Stimulated activated CD4-positive, alpha-beta T cell treated with anti-CD3 and anti-CD28 coated beads, TNF-alpha, amount 100 ng/mL, for 24 hours (primary cell): ENCODE data around the gene GSTM3.
"Not testable (repeated sequence)": the region's sequence is repeated elsewhere in the genome, so short reads cannot be mapped to it uniquely, and the experiment has no call there.

Experiments used
- DNase-seq, 3 experiments: peaks; one replicate each; pipeline ENCODE4 v3.0.0-alpha.2; 2020; ENCODE audit warnings: low read depth in 3 of 3

Gene GSTM3

GRCh38 chr1:109775398-109775797 lies 34.6 kb upstream of the GSTM3 start:
- DNase-seq, result no peak

- DNase-seq, result no peak
Measured at GRCh38 chr1:109773900-109774485, 33.2 kb upstream of the GSTM3 start.

GRCh38 chr1:109773203-109773899 lies 32.5 kb upstream of the GSTM3 start:
- DNase-seq, result peak; percentile 42 to 70 (median 47)

GRCh38 chr1:109772658-109773202 lies 31.9 kb upstream of the GSTM3 start:
- DNase-seq, result no peak

- DNase-seq, result no peak
Measured at GRCh38 chr1:109771712-109772657, 31.1 kb upstream of the GSTM3 start.

- DNase-seq, result no peak
Measured at GRCh38 chr1:109770331-109771095, 29.7 kb upstream of the GSTM3 start.

GRCh38 chr1:109769330-109770078 lies 28.7 kb upstream of the GSTM3 start:
- DNase-seq, result no peak

GRCh38 chr1:109768820-109769219 lies 28.0 kb upstream of the GSTM3 start:
- DNase-seq, result no peak

GRCh38 chr1:109768335-109768650 lies 27.5 kb upstream of the GSTM3 start:
- DNase-seq, result no peak

- DNase-seq, result no peak
Measured at GRCh38 chr1:109767637-109768334, 26.9 kb upstream of the GSTM3 start.

- not testable (repeated sequence) for DNase-seq
Measured at GRCh38 chr1:109766991-109767636, 26.3 kb upstream of the GSTM3 start.

GRCh38 chr1:109765896-109766615 lies 25.2 kb upstream of the GSTM3 start:
- no peak for DNase-seq

- DNase-seq, result no peak
Measured at GRCh38 chr1:109765483-109765815, 24.6 kb upstream of the GSTM3 start.

GRCh38 chr1:109764561-109765482 lies 24.0 kb upstream of the GSTM3 start:
- DNase-seq, result no peak

- no peak for DNase-seq
Measured at GRCh38 chr1:109763646-109764415, 23.0 kb upstream of the GSTM3 start, which contains the start of gene EPS8L3. Gene EPS8L3, minus strand, starts transcription at chr1:109763923. Its CDS starts 2,174 bp downstream, at chr1:109761749.

GRCh38 chr1:109762821-109763645 lies 22.2 kb upstream of the GSTM3 start:
- no peak for DNase-seq
